Natural killer cell treated with Interleukin-12 subunit alpha and Interleukin-12 subunit beta and Interleukin-15 and Interleukin-18, amount 100 ng/mL, for 72 hours (primary cell): ENCODE results near the gene AMBP. TPM values are rescaled to one million over a fixed set of nuclear protein-coding genes. Genes with fewer than 3 reads are reported as not detected.

Source experiments
- ATAC-seq, 2 donors: fragments of 150-1000 bp; cut with Tn5 transposase in 1 of 2; sonication (Bioruptor Pico), chemical (Tn5 transposase) in 1 of 2; 2 replicates each; pipeline ENCODE4 v1.10.0; 2021
- DNase-seq: peaks from one replicate; pipeline ENCODE4 v3.0.0; 2022; ENCODE audit warnings: low spot score
- H3K27ac Mint-ChIP-seq, 2 donors: 1 replicate in 1 of 2; 2 replicates in 1 of 2; pipeline ENCODE4 v1.8.0; 2022; ENCODE audit warnings: mixed read lengths in 2 of 2, mild to moderate bottlenecking in 1 of 2, moderate library complexity in 1 of 2
- H3K27me3 Mint-ChIP-seq, 2 donors: 1 replicate in 1 of 2; 2 replicates in 1 of 2; pipeline ENCODE4 v1.8.0; 2022; ENCODE audit warnings: mixed read lengths in 2 of 2
- H3K36me3 Mint-ChIP-seq: one replicate; pipeline ENCODE4 v1.8.0; 2022; ENCODE audit warnings: mixed read lengths
- H3K4me1 Mint-ChIP-seq, 2 donors: 1 replicate in 1 of 2; 2 replicates in 1 of 2; pipeline ENCODE4 v1.8.0; 2022; ENCODE audit warnings: low read depth in 2 of 2, mixed read lengths in 2 of 2, mild to moderate bottlenecking in 1 of 2
- H3K4me3 Mint-ChIP-seq: one replicate; pipeline ENCODE4 v1.8.0; 2022; ENCODE audit warnings: mixed read lengths
- H3K9me3 Mint-ChIP-seq: 2 replicates; pipeline ENCODE4 v1.8.0; 2022; ENCODE audit warnings: mixed read lengths
- total RNA-seq, 2 donors: library from RNA; stranded (reverse); gene quantifications; one replicate each; pipeline ENCODE4 v1.2.3, GENCODE V29; 2022

Gene AMBP
- total RNA-seq, 2 donors from 2014 or later = not detected

- Mint-ChIP-seq H3K27me3 (peaks cover 18 to 46% of the 10 kb centered on the region in 2 donors), H3K4me1 (peaks cover 0 to 3% of the 10 kb centered on the region in 2 donors), H3K27ac (no peak overlapping the region), H3K9me3 (no peaks in the 10 kb centered on the region), H3K4me3 (no peak overlapping the region), H3K36me3 (peaks cover 6% of the 10 kb centered on the region)
- ATAC-seq (no peak), DNase-seq (no peak)
Observed at GRCh38 chr9:114102484-114102883, 24.4 kb upstream of the AMBP start.

GRCh38 chr9:114100536-114100935 is 22.4 kb upstream of the AMBP start:
- Mint-ChIP-seq H3K9me3 (no peaks in the 10 kb centered on the region), H3K27ac (no peak overlapping the region), H3K36me3 (peaks cover 6% of the 10 kb centered on the region), H3K27me3 (peaks cover 30 to 60% of the 10 kb centered on the region in 2 donors), H3K4me1 (peaks cover 0 to 4% of the 10 kb centered on the region in 2 donors), H3K4me3 (no peak overlapping the region)
- ATAC-seq (no peak), DNase-seq (no peak)

- Mint-ChIP-seq H3K4me1 (peaks cover 0 to 4% of the 10 kb centered on the region in 2 donors), H3K4me3 (no peak overlapping the region), H3K27me3 (peaks cover 30 to 53% of the 10 kb centered on the region in 2 donors), H3K36me3 (peaks cover 6% of the 10 kb centered on the region), H3K27ac (no peak overlapping the region), H3K9me3 (no peaks in the 10 kb centered on the region)
- no peak for ATAC-seq
- no peak for DNase-seq
Observed at GRCh38 chr9:114099669-114100270, 21.7 kb upstream of the AMBP start.

- Mint-ChIP-seq H3K27ac (no peak within 1 kb of the TSS), H3K36me3 (peaks cover 6% of the 10 kb centered on the region), H3K4me3 (peak within 1 kb of the TSS; percentile 23), H3K4me1 (peaks cover 0 to 4% of the 10 kb centered on the region in 2 donors), H3K27me3 (peaks cover 30 to 46% of the 10 kb centered on the region in 2 donors), H3K9me3 (no peaks in the 10 kb centered on the region)
- ATAC-seq = no peak
- no peak for DNase-seq
Observed at GRCh38 chr9:114098936-114099668, 21.0 kb upstream of the AMBP start, which contains the start of gene KIF12. KIF12 (minus strand) TSS chr9:114099292; CDS start chr9:114099276, 16 bp downstream.

GRCh38 chr9:114098021-114098935 is 20.2 kb upstream of the AMBP start:
- H3K27me3 Mint-ChIP-seq = peaks cover 28 to 38% of the 10 kb centered on the region in 2 donors
- peaks cover 0 to 4% of the 10 kb centered on the region in 2 donors for H3K4me1 Mint-ChIP-seq
- H3K9me3 Mint-ChIP-seq = no peaks in the 10 kb centered on the region
- peak overlapping the region; percentile 67 for H3K4me3 Mint-ChIP-seq
- DNase-seq (no peak), ATAC-seq (peak; percentile 60 to 82)
- H3K27ac Mint-ChIP-seq = no peak overlapping the region
- peaks cover 6% of the 10 kb centered on the region for H3K36me3 Mint-ChIP-seq

GRCh38 chr9:114097613-114098020 is 19.5 kb upstream of the AMBP start:
- ATAC-seq (no peak), DNase-seq (no peak)
- Mint-ChIP-seq H3K4me1 (peaks cover 0 to 4% of the 10 kb centered on the region in 2 donors), H3K27ac (no peak overlapping the region), H3K4me3 (peak overlapping the region; percentile 67), H3K27me3 (peaks cover 25 to 31% of the 10 kb centered on the region in 2 donors), H3K9me3 (no peaks in the 10 kb centered on the region), H3K36me3 (peaks cover 6% of the 10 kb centered on the region)

DNA sequence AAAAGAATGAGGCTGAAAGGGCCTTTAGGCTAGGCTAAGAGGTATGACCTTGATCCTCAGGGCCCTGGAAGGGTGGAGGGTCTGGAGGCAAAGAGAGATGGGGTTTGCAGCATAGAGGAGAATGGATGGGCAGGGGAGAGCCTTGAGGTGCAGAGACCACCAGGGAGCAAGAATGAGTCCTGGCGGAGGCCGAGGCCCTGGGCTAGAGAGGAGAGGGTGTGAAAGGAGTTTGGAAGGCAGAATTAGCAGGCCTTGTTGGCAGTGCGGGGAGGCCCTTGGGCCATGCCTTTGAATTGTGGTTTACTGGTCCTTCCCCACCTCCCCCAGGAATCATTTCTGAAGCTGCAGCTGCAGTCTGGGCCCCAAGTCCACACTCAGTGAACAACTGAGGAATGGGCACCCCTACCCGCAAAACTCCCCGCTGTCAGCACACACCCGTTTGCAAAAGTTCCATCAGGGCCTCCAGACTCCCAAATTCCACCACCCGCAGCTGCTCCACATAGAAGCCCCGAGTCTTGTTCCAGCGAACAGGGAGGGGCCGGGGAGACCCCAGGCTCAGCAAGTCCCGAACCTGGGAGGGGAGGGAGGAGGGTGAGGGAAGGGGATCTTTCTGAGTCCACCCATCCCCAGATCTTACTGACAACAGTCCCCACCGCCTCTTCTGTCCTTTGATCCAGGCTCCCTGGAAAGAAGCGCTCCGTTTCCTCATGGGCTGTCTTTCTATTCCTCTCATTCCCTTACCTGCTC is 18.9 kb upstream of the AMBP start:
- H3K4me1 Mint-ChIP-seq = peaks cover 0 to 4% of the 10 kb centered on the region in 2 donors
- H3K36me3 Mint-ChIP-seq = peaks cover 5% of the 10 kb centered on the region
- no peaks in the 10 kb centered on the region for H3K9me3 Mint-ChIP-seq
- DNase-seq (no peak), ATAC-seq (no peak)
- peaks cover 22 to 25% of the 10 kb centered on the region in 2 donors for H3K27me3 Mint-ChIP-seq
- no peak overlapping the region for H3K27ac Mint-ChIP-seq
- peak overlapping the region; percentile 30 for H3K4me3 Mint-ChIP-seq

DNA sequence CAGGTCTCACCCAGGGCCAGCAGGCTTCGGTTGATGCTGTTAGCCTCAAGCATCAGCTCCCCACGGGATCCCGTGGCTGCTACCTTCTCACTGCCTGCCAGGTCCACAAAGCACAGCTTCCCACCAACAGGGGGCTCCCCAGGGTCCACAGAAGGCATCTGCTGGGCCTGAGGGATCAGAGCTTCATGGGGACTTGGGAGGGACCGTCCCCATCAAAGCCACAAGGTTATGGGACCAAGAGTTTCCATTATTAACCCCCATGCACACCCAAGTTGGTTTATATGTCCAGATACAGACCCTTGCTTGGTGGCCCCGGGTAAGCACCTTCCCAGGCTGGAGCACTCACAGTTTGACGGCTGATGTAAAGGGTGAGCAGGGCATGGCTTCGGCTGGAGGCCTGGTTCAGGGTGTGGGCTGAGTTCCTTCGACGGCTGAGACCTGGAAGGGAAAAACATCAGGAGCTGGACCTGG is 18.0 kb upstream of the AMBP start:
- Mint-ChIP-seq H3K36me3 (no peaks in the 10 kb centered on the region), H3K27me3 (peaks cover 19% of the 10 kb centered on the region in 2 donors), H3K4me1 (peaks cover 0 to 4% of the 10 kb centered on the region in 2 donors), H3K9me3 (no peaks in the 10 kb centered on the region), H3K27ac (no peak overlapping the region), H3K4me3 (peak overlapping the region; percentile 30)
- no peak for DNase-seq
- ATAC-seq = no peak

- no peaks in the 10 kb centered on the region for H3K9me3 Mint-ChIP-seq
- ATAC-seq (no peak), DNase-seq (no peak)
- H3K36me3 Mint-ChIP-seq = no peaks in the 10 kb centered on the region
- peaks cover 0 to 4% of the 10 kb centered on the region in 2 donors for H3K4me1 Mint-ChIP-seq
- H3K27me3 Mint-ChIP-seq = peaks cover 19% of the 10 kb centered on the region in 2 donors
- no peak overlapping the region for H3K27ac Mint-ChIP-seq
- H3K4me3 Mint-ChIP-seq = no peak overlapping the region
Observed at GRCh38 chr9:114094971-114095370, 16.9 kb upstream of the AMBP start.

GRCh38 chr9:114093761-114094505 is 15.8 kb upstream of the AMBP start:
- ATAC-seq = no peak
- no peak overlapping the region for H3K4me3 Mint-ChIP-seq

GRCh38 chr9:114093031-114093471 is 15.0 kb upstream of the AMBP start:
- Mint-ChIP-seq H3K9me3 (no peaks in the 10 kb centered on the region), H3K27me3 (peaks cover 16 to 19% of the 10 kb centered on the region in 2 donors), H3K4me1 (peaks cover 0 to 4% of the 10 kb centered on the region in 2 donors), H3K4me3 (no peak overlapping the region), H3K27ac (no peak overlapping the region), H3K36me3 (no peaks in the 10 kb centered on the region)
- no peak for DNase-seq
- ATAC-seq = no peak

More at GRCh38 chr9:114093761-114094505, 15.8 kb upstream of the AMBP start:
- Mint-ChIP-seq H3K4me1 (peaks cover 0 to 4% of the 10 kb centered on the region in 2 donors), H3K9me3 (no peaks in the 10 kb centered on the region), H3K36me3 (no peaks in the 10 kb centered on the region), H3K27me3 (peaks cover 16 to 19% of the 10 kb centered on the region in 2 donors), H3K27ac (no peak overlapping the region)
- DNase-seq = no peak

DNA sequence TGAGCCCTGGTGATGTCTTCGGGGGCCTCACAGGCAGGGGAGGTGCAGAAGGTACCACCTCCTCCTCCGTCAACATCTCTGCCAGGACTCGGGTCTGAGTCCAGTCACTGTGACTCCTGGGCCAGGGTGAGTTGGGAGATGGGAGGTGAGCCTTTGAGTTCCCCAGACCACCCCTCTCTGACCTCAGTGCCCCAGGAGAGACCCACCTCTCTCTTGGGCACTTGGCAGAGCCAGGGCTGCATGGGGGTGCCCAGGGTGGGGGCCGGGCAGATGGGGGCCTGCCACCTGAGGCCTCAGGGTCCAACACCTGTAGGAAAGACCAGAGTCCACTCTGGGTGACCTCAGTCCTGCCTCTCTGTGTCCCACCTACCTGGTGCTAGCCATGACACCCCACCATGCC is 14.2 kb upstream of the AMBP start:
- ATAC-seq (no peak), DNase-seq (no peak)
- H3K9me3 Mint-ChIP-seq = no peaks in the 10 kb centered on the region
- no peak overlapping the region for H3K4me3 Mint-ChIP-seq
- no peaks in the 10 kb centered on the region for H3K4me1 Mint-ChIP-seq
- no peaks in the 10 kb centered on the region for H3K36me3 Mint-ChIP-seq
- H3K27ac Mint-ChIP-seq = no peak overlapping the region
- peaks cover 12 to 14% of the 10 kb centered on the region in 2 donors for H3K27me3 Mint-ChIP-seq
